Esophagus mucosa (tissue), 1 donor: ENCODE results near the gene GULP1. TPM values are rescaled to one million over a fixed set of nuclear protein-coding genes. Genes with fewer than 3 reads are reported as not detected.
A peak's percentile ranks its signal among the peaks of the same experiment; 100 is the strongest.

Experiments used
- ATAC-seq: fragments of 200-7000 bp; cut with Tn5 transposase; one replicate; pipeline ENCODE4 v1.9.1; 2020
- total RNA-seq: library from RNA; stranded (reverse); gene quantifications from one replicate; pipeline ENCODE4 v1.2.4, GENCODE V29; 2023
- donor health status: DM: yes; HTN: yes; CAD: no.

The GULP1 gene
- total RNA-seq, 1 donor from 2014 or later, result 10.2 TPM

- no peak for ATAC-seq
Measured at GRCh38 chr2:188481474-188481873, 189.8 kb downstream of the GULP1 start.

- no peak for ATAC-seq
Measured at GRCh38 chr2:188485496-188485895, 193.8 kb downstream of the GULP1 start.

- ATAC-seq, result no peak
Measured at GRCh38 chr2:188492751-188493150, 201.1 kb downstream of the GULP1 start.

- no peak for ATAC-seq
Measured at GRCh38 chr2:188494906-188495305, 203.2 kb downstream of the GULP1 start.

- no peak for ATAC-seq
Measured at GRCh38 chr2:188495969-188496431, 204.3 kb downstream of the GULP1 start.

- ATAC-seq, result no peak
Measured at GRCh38 chr2:188497726-188498125, 206.1 kb downstream of the GULP1 start.

- no peak for ATAC-seq
Measured at GRCh38 chr2:188503975-188504374, 212.3 kb downstream of the GULP1 start.

- no peak for ATAC-seq
Measured at GRCh38 chr2:188506843-188507242, 215.2 kb downstream of the GULP1 start.

GRCh38 chr2:188511346-188511745, 219.7 kb downstream of the GULP1 start:
- ATAC-seq, result no peak

- no peak for ATAC-seq
Measured at GRCh38 chr2:188512456-188512855, 220.8 kb downstream of the GULP1 start.

GRCh38 chr2:188515918-188516317, 224.2 kb downstream of the GULP1 start:
- no peak for ATAC-seq

GRCh38 chr2:188517549-188518215, 226.0 kb downstream of the GULP1 start:
- no peak for ATAC-seq

GRCh38 chr2:188518381-188518780, 226.7 kb downstream of the GULP1 start:
- no peak for ATAC-seq

GRCh38 chr2:188519136-188519535, 227.5 kb downstream of the GULP1 start:
- no peak for ATAC-seq

- no peak for ATAC-seq
Measured at GRCh38 chr2:188522517-188522916, 230.8 kb downstream of the GULP1 start.

GRCh38 chr2:188523919-188524318, 232.2 kb downstream of the GULP1 start:
- ATAC-seq, result no peak

- peak; percentile 68 for ATAC-seq
Measured at GRCh38 chr2:188524519-188525113, 232.9 kb downstream of the GULP1 start.

GRCh38 chr2:188526701-188527100, 235.0 kb downstream of the GULP1 start:
- ATAC-seq, result no peak

- ATAC-seq, result no peak
Measured at GRCh38 chr2:188527141-188527540, 235.5 kb downstream of the GULP1 start.

GRCh38 chr2:188527581-188527993, 235.9 kb downstream of the GULP1 start:
- ATAC-seq, result no peak

GRCh38 chr2:188529710-188530109, 238.0 kb downstream of the GULP1 start:
- no peak for ATAC-seq

- ATAC-seq, result no peak
Measured at GRCh38 chr2:188534875-188535274, 243.2 kb downstream of the GULP1 start.

- no peak for ATAC-seq
Measured at GRCh38 chr2:188551671-188552070, 260.0 kb downstream of the GULP1 start.

- no peak for ATAC-seq
Measured at GRCh38 chr2:188557081-188557480, 265.4 kb downstream of the GULP1 start.
